ENCODE data around the gene TBC1D3C.
"Not testable (repeated sequence)": the region's sequence is repeated elsewhere in the genome, so short reads cannot be mapped to it uniquely, and the experiment has no call there.

DNA sequence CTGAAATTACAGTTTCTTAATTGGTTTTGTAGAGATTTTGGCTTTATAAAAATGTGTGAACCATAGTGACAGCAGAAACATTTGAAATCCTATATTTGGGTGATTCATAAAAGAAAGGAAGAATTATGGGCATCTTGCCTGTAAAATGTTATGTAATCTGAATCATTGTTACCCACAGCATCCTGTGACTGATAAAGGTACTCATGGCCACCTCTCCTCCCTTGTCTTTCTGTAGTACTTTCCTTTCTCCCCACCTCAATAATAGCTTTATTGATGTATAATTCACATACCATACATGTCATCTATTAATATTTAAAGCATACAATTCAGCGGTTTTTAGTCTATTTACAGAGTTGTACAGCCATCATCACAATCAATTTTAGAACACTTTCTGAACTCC lies 30.8 kb upstream of the TBC1D3C start:
- TF ChIP-seq, protein P1, sequence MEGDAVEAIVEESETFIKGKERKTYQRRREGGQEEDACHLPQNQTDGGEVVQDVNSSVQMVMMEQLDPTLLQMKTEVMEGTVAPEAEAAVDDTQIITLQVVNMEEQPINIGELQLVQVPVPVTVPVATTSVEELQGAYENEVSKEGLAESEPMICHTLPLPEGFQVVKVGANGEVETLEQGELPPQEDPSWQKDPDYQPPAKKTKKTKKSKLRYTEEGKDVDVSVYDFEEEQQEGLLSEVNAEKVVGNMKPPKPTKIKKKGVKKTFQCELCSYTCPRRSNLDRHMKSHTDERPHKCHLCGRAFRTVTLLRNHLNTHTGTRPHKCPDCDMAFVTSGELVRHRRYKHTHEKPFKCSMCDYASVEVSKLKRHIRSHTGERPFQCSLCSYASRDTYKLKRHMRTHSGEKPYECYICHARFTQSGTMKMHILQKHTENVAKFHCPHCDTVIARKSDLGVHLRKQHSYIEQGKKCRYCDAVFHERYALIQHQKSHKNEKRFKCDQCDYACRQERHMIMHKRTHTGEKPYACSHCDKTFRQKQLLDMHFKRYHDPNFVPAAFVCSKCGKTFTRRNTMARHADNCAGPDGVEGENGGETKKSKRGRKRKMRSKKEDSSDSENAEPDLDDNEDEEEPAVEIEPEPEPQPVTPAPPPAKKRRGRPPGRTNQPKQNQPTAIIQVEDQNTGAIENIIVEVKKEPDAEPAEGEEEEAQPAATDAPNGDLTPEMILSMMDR (IDR thresholded peaks at IDR 0.05), result not testable (repeated sequence)
- TF ChIP-seq POLR2AphosphoS5, EP300 (IDR thresholded peaks at IDR 0.05): not testable (repeated sequence)

Data from sigmoid colon (tissue), 4 donors.